ENCODE data around the gene MUC6. TPM values are rescaled to one million over a fixed set of nuclear protein-coding genes. Genes with fewer than 3 reads are reported as not detected.

MUC6 gene
- total and polyA plus RNA-seq, 10 of the 15 experiments (the other 5 are each of a cell fraction or from before 2014, with no cell fraction given): 0.03 TPM; not detected in 8

DNA sequence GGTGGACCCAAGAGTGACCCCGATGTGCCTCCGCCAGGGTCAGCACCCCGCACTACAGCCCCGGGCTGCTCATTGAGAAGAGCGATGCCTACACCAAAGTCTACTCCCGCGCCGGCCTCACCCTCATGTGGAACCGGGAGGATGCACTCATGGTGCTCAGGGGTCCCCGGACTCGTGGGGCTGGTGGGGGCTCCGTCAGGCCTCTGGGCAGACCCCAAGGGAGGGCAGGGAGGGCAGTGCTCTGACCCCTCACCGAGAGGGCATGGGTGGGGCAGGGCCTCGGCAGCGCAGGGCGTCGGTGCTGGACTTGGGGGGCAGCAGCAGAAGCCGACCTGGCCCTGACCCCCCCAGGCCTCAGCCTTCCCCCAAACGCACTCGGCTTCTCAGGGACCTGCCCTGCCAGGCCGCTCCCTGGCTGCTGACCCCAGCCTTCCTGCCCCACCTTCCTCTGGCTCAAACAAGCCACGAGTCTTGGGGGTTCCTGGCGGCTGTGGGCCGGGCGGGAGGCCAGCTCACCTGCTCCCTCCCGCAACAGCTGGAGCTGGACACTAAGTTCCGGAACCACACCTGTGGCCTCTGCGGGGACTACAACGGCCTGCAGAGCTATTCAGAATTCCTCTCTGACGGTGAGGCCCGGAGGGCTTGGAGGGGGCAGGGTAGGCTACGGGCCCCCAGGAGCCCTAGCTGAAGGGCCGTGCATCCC, 41.0 kb upstream of the MUC6 start:
- H3K4me3 ChIP-seq: no peak overlapping the region
- intact Hi-C loops (cut with micrococcal nuclease; ENCODE audit: unreplicated experiment): no loop called here
- no peaks in the 10 kb centered on the region for H3K36me3 ChIP-seq (ENCODE audit: control insufficient read depth in 2 of 2, insufficient read depth in 2 of 2, low read length in 1 of 2)
- no peak overlapping the region for H3K27ac ChIP-seq (ENCODE audit: control insufficient read depth, insufficient read depth)
- H2AFZ ChIP-seq (ENCODE audit: control insufficient read depth, low read depth, low read length): no peak overlapping the region
- 83% methylated on average over 31 of the region's 33 CpGs for WGBS (ENCODE audit: insufficient coverage, insufficient replicate concordance, low lambda C conversion rate, missing lambda C conversion rate)
- ChIA-PET SMC1A (ENCODE audit: uncharacterized antibody, unreplicated experiment) (no interaction called here), POLR2A (no interaction called here), RAD21 (ENCODE audit: unreplicated experiment) (no interaction called here), CTCF (no interaction called here)
- H3K9ac ChIP-seq (ENCODE audit: control insufficient read depth, insufficient read depth, low read length): no peak overlapping the region
- no peaks in the 10 kb centered on the region; the same call in 2 of the 3 replicates for H3K9me3 ChIP-seq (replicated peaks; ENCODE audit: control insufficient read depth, insufficient read depth, low read length)
- ATAC-seq (no peak), DNase-seq (ENCODE audit: low read depth, low spot score) (no peak), FAIRE-seq (no peak)
- TF ChIP-seq CHD4 (IDR thresholded peaks at IDR 0.05): no peak
- TF ChIP-seq ESRRA (IDR thresholded peaks at IDR 0.05; ENCODE audit: low read length): no peak
- TF ChIP-seq MTA2 (IDR thresholded peaks at IDR 0.05; ENCODE audit: low read depth): no peak
- no peak for TF ChIP-seq ATF7 (IDR thresholded peaks at IDR 0.05; ENCODE audit: low read depth)
- TF ChIP-seq ZNF384 (IDR thresholded peaks at IDR 0.05; ENCODE audit: borderline replicate concordance, low read depth, low read length): no peak
- TF ChIP-seq POLR2A (IDR thresholded peaks at IDR 0.05; ENCODE audit: low read depth, low read length): no peak
- TF ChIP-seq FOXK2 (IDR thresholded peaks at IDR 0.05): no peak
- no peak for TF ChIP-seq HDAC2 (IDR thresholded peaks at IDR 0.05)
- no peak for TF ChIP-seq MEF2B (IDR thresholded peaks at IDR 0.05; ENCODE audit: partially characterized antibody, poor library complexity, severe bottlenecking)
- TF ChIP-seq SRF (IDR thresholded peaks at IDR 0.05; ENCODE audit: low read depth in 2 of 2, low read length in 2 of 2): no peak
- TF ChIP-seq, protein P1, sequence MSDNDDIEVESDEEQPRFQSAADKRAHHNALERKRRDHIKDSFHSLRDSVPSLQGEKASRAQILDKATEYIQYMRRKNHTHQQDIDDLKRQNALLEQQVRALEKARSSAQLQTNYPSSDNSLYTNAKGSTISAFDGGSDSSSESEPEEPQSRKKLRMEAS (IDR thresholded peaks at IDR 0.05; ENCODE audit: low read depth, low read length): no peak
- TF ChIP-seq SPI1 (IDR thresholded peaks at IDR 0.05; ENCODE audit: borderline replicate concordance, insufficient read depth, low read depth, low read length): no peak
- TF ChIP-seq CEBPB (IDR thresholded peaks at IDR 0.05; ENCODE audit: borderline replicate concordance in 1 of 2, low read depth in 2 of 2, low read length in 2 of 2): no peak
- H3K27me3 ChIP-seq (replicated peaks in 1 of 2; ENCODE audit: control insufficient read depth in 2 of 2, insufficient read depth in 2 of 2, low read length in 1 of 2): no peaks in the 10 kb centered on the region
- H3K79me2 ChIP-seq (ENCODE audit: control insufficient read depth, insufficient read depth, low read length): no peaks in the 10 kb centered on the region
- H3K4me1 ChIP-seq (ENCODE audit: control insufficient read depth, insufficient read depth, low read length): no peaks in the 10 kb centered on the region
- no peak overlapping the region for H3K4me2 ChIP-seq (ENCODE audit: control insufficient read depth, insufficient read depth)
- no peaks in the 10 kb centered on the region for H4K20me1 ChIP-seq (ENCODE audit: control insufficient read depth, insufficient read depth)
- in situ Hi-C loops (cut with MboI): no loop called here
- no TSS peak for BruUV-seq (replicated peaks)
